SU-DHL-6 (cell line): Measurements from ENCODE around the gene CTNNA2.

Experiments used
- H2AFZ ChIP-seq: fragments of 200-600 bp; sonication (generic); 2 replicates; pipeline ENCODE4 v1.6.1; 2014; ENCODE audit warnings: low read depth, mild to moderate bottlenecking, moderate library complexity, mixed read lengths, antibody characterized with exemption, low read length; ENCODE audit not compliant: severe bottlenecking
- H3F3A ChIP-seq: fragments of 200-600 bp; shearing (Covaris generic); 2 replicates; pipeline ENCODE4 v1.6.0; 2016; ENCODE audit warnings: antibody characterized with exemption, mild to moderate bottlenecking; ENCODE audit not compliant: insufficient read depth
- H3K27ac ChIP-seq: fragments of 200-600 bp; sonication (generic); 2 replicates; pipeline ENCODE4 v1.5.1; 2016; ENCODE audit warnings: low read depth, mild to moderate bottlenecking, low read length, moderate library complexity, mixed read lengths
- H3K27me3 ChIP-seq: fragments of 200-600 bp; sonication (generic), shearing (Covaris generic); 2 replicates; pipeline ENCODE4 v1.6.0; 2014; ENCODE audit warnings: mild to moderate bottlenecking, low read length
- H3K36me3 ChIP-seq: fragments of 200-600 bp; sonication (generic); 2 replicates; pipeline ENCODE4 v1.6.1; 2014; ENCODE audit warnings: mild to moderate bottlenecking, low read length, mixed read lengths
- H3K4me2 ChIP-seq: fragments of 300-600, 200-600 bp; shearing (Covaris generic), sonication (generic); 2 replicates; pipeline ENCODE4 v1.6.0; 2014; ENCODE audit warnings: low read length, low read depth, mild to moderate bottlenecking; ENCODE audit not compliant: poor library complexity, severe bottlenecking
- H3K4me3 ChIP-seq: fragments of 200-600 bp; sonication (generic); 2 replicates; pipeline ENCODE4 v1.5.1; 2014; ENCODE audit warnings: antibody characterized with exemption, low read length, mild to moderate bottlenecking, mixed read lengths; ENCODE audit not compliant: insufficient read depth, poor library complexity, severe bottlenecking
- H3K79me2 ChIP-seq: fragments of 200-600 bp; sonication (generic); 2 replicates; pipeline ENCODE4 v1.6.1; 2014; ENCODE audit warnings: mild to moderate bottlenecking, low read length, moderate library complexity; ENCODE audit not compliant: insufficient read depth
- H3K9ac ChIP-seq: fragments of 200-600 bp; sonication (generic); 2 replicates; pipeline ENCODE4 v1.7.0; 2014; ENCODE audit warnings: mild to moderate bottlenecking, low read length
- H3K9me2 ChIP-seq: fragments of 200-600 bp; sonication (generic); replicated peaks from 2 replicates; pipeline ENCODE4 v1.6.1; 2014; ENCODE audit warnings: low read length; ENCODE audit not compliant: insufficient read depth
- H3K9me3 ChIP-seq: fragments of 200-600 bp; sonication (generic); 2 replicates; pipeline ENCODE4 v1.6.1; 2014; ENCODE audit warnings: low read length, mixed read lengths; ENCODE audit not compliant: insufficient read depth
- H4K20me1 ChIP-seq: fragments of 200-600 bp; sonication (generic); 2 replicates; pipeline ENCODE4 v1.6.1; 2014; ENCODE audit warnings: low read depth, mild to moderate bottlenecking, antibody characterized with exemption, low read length, moderate library complexity, mixed read lengths
- EZH2phosphoT487 ChIP-seq: fragments of 200-600 bp; sonication (generic), shearing (Covaris generic); conservative IDR thresholded peaks from 2 replicates; pipeline ENCODE4 v1.6.1; 2018; ENCODE audit warnings: mild to moderate bottlenecking, antibody characterized with exemption, low read length, moderate library complexity, mixed read lengths
- TF ChIP-seq, protein P1 (sequence below): fragments of 200-600 bp; sonication (generic); IDR thresholded peaks from one replicate; pipeline ENCODE4 v1.5.1; 2017; ENCODE audit warnings: antibody characterized with exemption, mild to moderate bottlenecking, low read length, moderate library complexity; ENCODE audit not compliant: insufficient read depth, poor library complexity, severe bottlenecking

The CTNNA2 gene

DNA sequence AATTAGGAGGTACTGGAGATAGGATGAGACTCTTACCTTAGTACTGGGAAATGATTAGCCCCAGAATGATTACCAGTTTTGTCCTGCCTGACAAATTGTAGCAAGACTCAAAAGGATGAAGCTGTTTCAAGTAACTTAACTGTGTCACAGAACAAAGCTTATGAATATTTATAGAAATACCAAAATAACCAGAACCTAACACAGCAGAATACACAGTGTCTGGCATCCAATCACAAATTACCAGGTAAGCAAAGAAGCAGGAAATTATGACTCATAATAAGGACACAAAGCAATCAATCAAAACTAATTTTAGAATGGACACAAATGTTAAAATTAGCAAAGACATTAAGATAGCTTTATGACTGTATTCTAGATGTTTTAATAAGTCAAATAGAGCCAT is 91.9 kb downstream of the CTNNA2 start:
- no peaks in the 10 kb centered on the region for H3K9me3 ChIP-seq
- no peaks in the 10 kb centered on the region for H3K36me3 ChIP-seq
- no peak for TF ChIP-seq EZH2phosphoT487
- TF ChIP-seq, protein P1, sequence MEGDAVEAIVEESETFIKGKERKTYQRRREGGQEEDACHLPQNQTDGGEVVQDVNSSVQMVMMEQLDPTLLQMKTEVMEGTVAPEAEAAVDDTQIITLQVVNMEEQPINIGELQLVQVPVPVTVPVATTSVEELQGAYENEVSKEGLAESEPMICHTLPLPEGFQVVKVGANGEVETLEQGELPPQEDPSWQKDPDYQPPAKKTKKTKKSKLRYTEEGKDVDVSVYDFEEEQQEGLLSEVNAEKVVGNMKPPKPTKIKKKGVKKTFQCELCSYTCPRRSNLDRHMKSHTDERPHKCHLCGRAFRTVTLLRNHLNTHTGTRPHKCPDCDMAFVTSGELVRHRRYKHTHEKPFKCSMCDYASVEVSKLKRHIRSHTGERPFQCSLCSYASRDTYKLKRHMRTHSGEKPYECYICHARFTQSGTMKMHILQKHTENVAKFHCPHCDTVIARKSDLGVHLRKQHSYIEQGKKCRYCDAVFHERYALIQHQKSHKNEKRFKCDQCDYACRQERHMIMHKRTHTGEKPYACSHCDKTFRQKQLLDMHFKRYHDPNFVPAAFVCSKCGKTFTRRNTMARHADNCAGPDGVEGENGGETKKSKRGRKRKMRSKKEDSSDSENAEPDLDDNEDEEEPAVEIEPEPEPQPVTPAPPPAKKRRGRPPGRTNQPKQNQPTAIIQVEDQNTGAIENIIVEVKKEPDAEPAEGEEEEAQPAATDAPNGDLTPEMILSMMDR: no peak
- no peaks in the 10 kb centered on the region for H4K20me1 ChIP-seq
- H3F3A ChIP-seq: no peaks in the 10 kb centered on the region
- no peak overlapping the region for H2AFZ ChIP-seq
- H3K4me3 ChIP-seq: no peak overlapping the region
- no peaks in the 10 kb centered on the region for H3K27me3 ChIP-seq
- no peaks in the 10 kb centered on the region for H3K9me2 ChIP-seq
- no peak overlapping the region for H3K4me2 ChIP-seq
- no peaks in the 10 kb centered on the region for H3K79me2 ChIP-seq
- no peak overlapping the region for H3K27ac ChIP-seq
- H3K9ac ChIP-seq: no peak overlapping the region

DNA sequence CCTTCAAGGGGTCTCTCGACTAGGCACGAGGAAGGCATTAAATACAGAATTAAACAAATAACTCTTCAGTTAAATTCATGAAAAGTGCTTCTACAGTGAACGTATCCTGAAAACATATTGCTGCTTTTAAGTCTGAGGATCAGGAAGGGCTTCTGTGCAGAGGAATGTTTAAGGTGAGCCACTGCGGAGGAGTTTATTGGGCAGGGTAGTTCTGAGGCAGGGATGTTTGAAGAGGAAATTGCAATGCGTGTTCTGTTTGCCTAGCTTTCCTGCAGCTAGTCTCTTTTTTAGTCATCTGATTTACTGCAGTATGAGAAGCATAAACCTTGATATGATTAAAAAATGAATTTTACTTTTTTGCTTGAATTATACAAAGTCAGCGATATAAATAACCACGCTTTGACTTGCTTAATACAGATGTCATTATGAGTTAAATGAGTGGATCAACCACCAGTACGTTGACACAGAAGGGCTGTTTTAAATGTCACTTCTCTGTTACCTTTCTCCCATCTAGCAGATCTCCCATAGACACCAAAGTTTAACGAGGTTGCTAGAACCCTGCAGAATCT is 98.7 kb downstream of the CTNNA2 start:
- TF ChIP-seq EZH2phosphoT487: no peak
- TF ChIP-seq, protein P1: no peak
- no peaks in the 10 kb centered on the region for H3K9me3 ChIP-seq
- H3K4me2 ChIP-seq: no peak overlapping the region
- H3K9me2 ChIP-seq: no peaks in the 10 kb centered on the region
- H2AFZ ChIP-seq: no peak overlapping the region
- no peaks in the 10 kb centered on the region for H4K20me1 ChIP-seq
- H3K9ac ChIP-seq: no peak overlapping the region
- H3K36me3 ChIP-seq: no peaks in the 10 kb centered on the region
- no peaks in the 10 kb centered on the region for H3K79me2 ChIP-seq
- H3K27me3 ChIP-seq: no peaks in the 10 kb centered on the region
- no peak overlapping the region for H3K4me3 ChIP-seq
- no peak overlapping the region for H3K27ac ChIP-seq
- H3F3A ChIP-seq: no peaks in the 10 kb centered on the region

DNA sequence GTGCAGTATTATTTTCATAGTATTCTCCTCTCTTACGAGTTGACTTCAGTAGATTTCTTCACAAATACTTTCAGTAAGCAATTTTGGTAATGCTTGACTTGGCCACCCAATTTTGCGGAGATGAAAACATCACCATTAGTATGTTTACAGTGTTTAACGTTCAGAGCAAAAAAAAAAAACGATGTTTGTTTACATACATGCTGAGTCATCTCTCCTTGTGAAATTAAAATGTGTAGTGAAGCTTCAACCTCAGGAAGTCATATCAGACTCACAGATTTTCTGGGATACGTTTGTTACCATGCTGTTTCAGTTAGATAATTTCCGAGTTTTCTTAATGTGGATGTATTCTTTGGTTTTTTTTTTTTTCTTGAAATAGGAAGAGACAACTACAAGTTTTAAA is 100.1 kb downstream of the CTNNA2 start:
- Histone ChIP-seq H3K4me2 (no peak overlapping the region), H3K9me2 (no peaks in the 10 kb centered on the region), H3K27ac (no peak overlapping the region), H3F3A (no peaks in the 10 kb centered on the region), H3K9me3 (no peaks in the 10 kb centered on the region), H4K20me1 (no peaks in the 10 kb centered on the region), H3K9ac (no peak overlapping the region), H3K4me3 (no peak overlapping the region), H3K79me2 (no peaks in the 10 kb centered on the region), H3K27me3 (no peaks in the 10 kb centered on the region), H3K36me3 (no peaks in the 10 kb centered on the region), H2AFZ (no peak overlapping the region)
- no peak for TF ChIP-seq EZH2phosphoT487
- TF ChIP-seq, protein P1: no peak
